Liver (tissue), 9 donors: ENCODE measurements around the gene P2RY12. TPM values are rescaled to one million over a fixed set of nuclear protein-coding genes. Genes with fewer than 3 reads are reported as not detected.

Source experiments
- DNase-seq: peaks from one replicate; pipeline ENCODE4 v3.0.0-alpha.2; 2017; ENCODE audit warnings: low spot score
- H3K27ac ChIP-seq, 2 donors: one replicate each; pipeline ENCODE4 v1.7.0; 2013; ENCODE audit warnings: inconsistent platforms in 2 of 2, low read length in 2 of 2, control low read depth in 1 of 2, low read depth in 1 of 2, mild to moderate bottlenecking in 1 of 2
- H3K27me3 ChIP-seq, 4 donors: one replicate each; pipeline versions ENCODE4 v1.6.1 to v1.7.0; 2013; ENCODE audit warnings: low read length in 3 of 4, inconsistent platforms in 1 of 4, mild to moderate bottlenecking in 1 of 4, moderate library complexity in 1 of 4; ENCODE audit not compliant: control insufficient read depth in 4 of 4, insufficient read depth in 4 of 4
- H3K36me3 ChIP-seq, 4 donors: one replicate each; pipeline versions ENCODE4 v1.6.1 to v1.7.0; 2013; ENCODE audit warnings: low read length in 3 of 4, mild to moderate bottlenecking in 3 of 4, low read depth in 1 of 4, moderate library complexity in 1 of 4; ENCODE audit not compliant: control insufficient read depth in 4 of 4, insufficient read depth in 3 of 4
- H3K4me1 ChIP-seq, 4 donors: one replicate each; pipeline versions ENCODE4 v1.6.1 to v1.7.0; 2013; ENCODE audit warnings: low read length in 3 of 4, mild to moderate bottlenecking in 3 of 4, moderate library complexity in 1 of 4; ENCODE audit not compliant: control insufficient read depth in 4 of 4, insufficient read depth in 4 of 4
- H3K4me3 ChIP-seq, 3 donors: one replicate each; pipeline versions ENCODE4 v1.6.1 to v1.7.0; 2013; ENCODE audit warnings: low read length in 3 of 3, control low read depth in 1 of 3, low read depth in 1 of 3, mild to moderate bottlenecking in 1 of 3
- H3K9ac ChIP-seq, 2 donors: one replicate each; pipeline ENCODE4 v1.7.0; 2013; ENCODE audit warnings: low read length in 2 of 2, mild to moderate bottlenecking in 2 of 2, moderate library complexity in 2 of 2, control low read depth in 1 of 2, low read depth in 1 of 2
- H3K9me3 ChIP-seq, 4 donors: one replicate each; pipeline versions ENCODE4 v1.6.1 to v1.7.0; 2013; ENCODE audit warnings: low read length in 3 of 4; ENCODE audit not compliant: control insufficient read depth in 4 of 4
- EGR1 ChIP-seq, 2 donors: IDR thresholded peaks; 2 replicates each; pipeline ENCODE4 v1.6.1; 2016 to 2018; ENCODE audit warnings: antibody characterized with exemption in 2 of 2, low read depth in 2 of 2
- GABPA ChIP-seq, 2 donors: IDR thresholded peaks in 1 of 2; conservative IDR thresholded peaks in 1 of 2; 2 replicates each; pipeline ENCODE4 v1.6.1; 2016; ENCODE audit warnings: antibody characterized with exemption in 2 of 2, mild to moderate bottlenecking in 1 of 2, moderate library complexity in 1 of 2
- JUND ChIP-seq, 2 donors: IDR thresholded peaks; 2 replicates each; pipeline ENCODE4 v1.6.1; 2016; ENCODE audit warnings: antibody characterized with exemption in 2 of 2
- NR2F2 ChIP-seq: IDR thresholded peaks from 2 replicates; pipeline ENCODE4 v1.6.1; 2016; ENCODE audit warnings: antibody characterized with exemption
- RAD21 ChIP-seq, 2 donors: IDR thresholded peaks; 2 replicates each; pipeline ENCODE4 v1.6.1; 2016; ENCODE audit warnings: antibody characterized with exemption in 2 of 2, mild to moderate bottlenecking in 2 of 2
- SP1 ChIP-seq: IDR thresholded peaks from 2 replicates; pipeline ENCODE4 v1.6.1; 2018; ENCODE audit warnings: antibody characterized with exemption, mild to moderate bottlenecking
- TAF1 ChIP-seq: conservative IDR thresholded peaks from 2 replicates; pipeline ENCODE4 v1.6.1; 2016; ENCODE audit warnings: antibody characterized with exemption, mild to moderate bottlenecking
- WGBS: extraction: QIAGEN DNeasy Blood & Tissue Kit; methylation state at CpG from one replicate; pipeline ENCODE4 v1.1.7; 2013; 5-methylcytosine and 5-hydroxymethylcytosine counted together
- polyA plus RNA-seq, 2 donors: library from polyadenylated mRNA; stranded (reverse) in 1 of 2; unstranded in 1 of 2; fragments of 200-250 nt in 1 of 2; fragments of >200 nt in 1 of 2; fragmentation: Nextera tagmentation in 1 of 2; extraction: Ambion mirVana in 1 of 2; gene quantifications; one replicate each; pipeline versions ENCODE4 v1.2.1 to v1.2.3, GENCODE V29; 2013 to 2015
- total RNA-seq, 2 donors: library from RNA; depleted of rRNA; stranded (reverse); fragments of >200 nt; gene quantifications; one replicate each; pipeline ENCODE4 v1.2.3, GENCODE V29; 2014
- TF ChIP-seq, protein P1 (sequence below): IDR thresholded peaks from 2 replicates; pipeline ENCODE4 v1.6.1; 2016; ENCODE audit warnings: antibody characterized with exemption, mild to moderate bottlenecking
- TF ChIP-seq, protein P2 (sequence below): IDR thresholded peaks from 2 replicates; pipeline ENCODE4 v1.6.1; 2016; ENCODE audit warnings: antibody characterized with exemption
- TF ChIP-seq, protein P3 (sequence below): fragments of 150-350 bp; IDR thresholded peaks from 2 replicates; pipeline ENCODE4 v1.5.1; 2017; ENCODE audit warnings: improper control_type of control experiment, low read depth, low read length; ENCODE audit not compliant: missing input control
- TF ChIP-seq, protein P4 (sequence below): IDR thresholded peaks from 2 replicates; pipeline ENCODE4 v1.6.1; 2016; ENCODE audit warnings: antibody characterized with exemption
- donor health status: healthy.
- donor health status: healthy.
- donor health status: healthy.
- donor health status: healthy.
- donor health status: healthy.

Gene P2RY12
- total and polyA plus RNA-seq, 4 donors = 0.43 to 2.8 (median 1.6) TPM

DNA sequence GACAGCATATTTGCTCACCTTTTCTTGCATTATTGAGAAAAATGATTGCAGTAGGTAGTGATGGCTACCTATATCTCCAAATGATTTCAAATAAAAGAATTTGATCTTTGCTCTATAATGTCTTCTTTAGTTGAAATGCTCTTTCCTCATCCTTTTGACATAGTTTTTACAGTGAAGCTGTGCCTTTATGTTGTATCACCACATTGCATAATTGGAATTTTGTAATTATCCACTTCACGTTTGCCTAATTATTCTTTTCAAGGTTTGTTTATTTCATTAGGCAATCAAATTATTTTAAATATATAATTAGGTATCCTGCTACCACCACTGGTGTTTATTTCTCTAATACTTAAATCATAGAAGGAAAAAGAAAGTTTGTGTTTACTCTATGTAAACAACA is 33.9 kb downstream of the P2RY12 start (continued):
- TF ChIP-seq, protein P1, sequence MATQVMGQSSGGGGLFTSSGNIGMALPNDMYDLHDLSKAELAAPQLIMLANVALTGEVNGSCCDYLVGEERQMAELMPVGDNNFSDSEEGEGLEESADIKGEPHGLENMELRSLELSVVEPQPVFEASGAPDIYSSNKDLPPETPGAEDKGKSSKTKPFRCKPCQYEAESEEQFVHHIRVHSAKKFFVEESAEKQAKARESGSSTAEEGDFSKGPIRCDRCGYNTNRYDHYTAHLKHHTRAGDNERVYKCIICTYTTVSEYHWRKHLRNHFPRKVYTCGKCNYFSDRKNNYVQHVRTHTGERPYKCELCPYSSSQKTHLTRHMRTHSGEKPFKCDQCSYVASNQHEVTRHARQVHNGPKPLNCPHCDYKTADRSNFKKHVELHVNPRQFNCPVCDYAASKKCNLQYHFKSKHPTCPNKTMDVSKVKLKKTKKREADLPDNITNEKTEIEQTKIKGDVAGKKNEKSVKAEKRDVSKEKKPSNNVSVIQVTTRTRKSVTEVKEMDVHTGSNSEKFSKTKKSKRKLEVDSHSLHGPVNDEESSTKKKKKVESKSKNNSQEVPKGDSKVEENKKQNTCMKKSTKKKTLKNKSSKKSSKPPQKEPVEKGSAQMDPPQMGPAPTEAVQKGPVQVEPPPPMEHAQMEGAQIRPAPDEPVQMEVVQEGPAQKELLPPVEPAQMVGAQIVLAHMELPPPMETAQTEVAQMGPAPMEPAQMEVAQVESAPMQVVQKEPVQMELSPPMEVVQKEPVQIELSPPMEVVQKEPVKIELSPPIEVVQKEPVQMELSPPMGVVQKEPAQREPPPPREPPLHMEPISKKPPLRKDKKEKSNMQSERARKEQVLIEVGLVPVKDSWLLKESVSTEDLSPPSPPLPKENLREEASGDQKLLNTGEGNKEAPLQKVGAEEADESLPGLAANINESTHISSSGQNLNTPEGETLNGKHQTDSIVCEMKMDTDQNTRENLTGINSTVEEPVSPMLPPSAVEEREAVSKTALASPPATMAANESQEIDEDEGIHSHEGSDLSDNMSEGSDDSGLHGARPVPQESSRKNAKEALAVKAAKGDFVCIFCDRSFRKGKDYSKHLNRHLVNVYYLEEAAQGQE = no peak
- TF ChIP-seq EGR1 (IDR thresholded peaks at IDR 0.05; ENCODE audit: low read depth in 2 of 2) (no peak), TAF1 (no peak), JUND (IDR thresholded peaks at IDR 0.05) (no peak), RAD21 (IDR thresholded peaks at IDR 0.05) (no peak)
- TF ChIP-seq, protein P2, sequence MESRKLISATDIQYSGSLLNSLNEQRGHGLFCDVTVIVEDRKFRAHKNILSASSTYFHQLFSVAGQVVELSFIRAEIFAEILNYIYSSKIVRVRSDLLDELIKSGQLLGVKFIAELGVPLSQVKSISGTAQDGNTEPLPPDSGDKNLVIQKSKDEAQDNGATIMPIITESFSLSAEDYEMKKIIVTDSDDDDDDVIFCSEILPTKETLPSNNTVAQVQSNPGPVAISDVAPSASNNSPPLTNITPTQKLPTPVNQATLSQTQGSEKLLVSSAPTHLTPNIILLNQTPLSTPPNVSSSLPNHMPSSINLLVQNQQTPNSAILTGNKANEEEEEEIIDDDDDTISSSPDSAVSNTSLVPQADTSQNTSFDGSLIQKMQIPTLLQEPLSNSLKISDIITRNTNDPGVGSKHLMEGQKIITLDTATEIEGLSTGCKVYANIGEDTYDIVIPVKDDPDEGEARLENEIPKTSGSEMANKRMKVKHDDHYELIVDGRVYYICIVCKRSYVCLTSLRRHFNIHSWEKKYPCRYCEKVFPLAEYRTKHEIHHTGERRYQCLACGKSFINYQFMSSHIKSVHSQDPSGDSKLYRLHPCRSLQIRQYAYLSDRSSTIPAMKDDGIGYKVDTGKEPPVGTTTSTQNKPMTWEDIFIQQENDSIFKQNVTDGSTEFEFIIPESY = no peak

DNA sequence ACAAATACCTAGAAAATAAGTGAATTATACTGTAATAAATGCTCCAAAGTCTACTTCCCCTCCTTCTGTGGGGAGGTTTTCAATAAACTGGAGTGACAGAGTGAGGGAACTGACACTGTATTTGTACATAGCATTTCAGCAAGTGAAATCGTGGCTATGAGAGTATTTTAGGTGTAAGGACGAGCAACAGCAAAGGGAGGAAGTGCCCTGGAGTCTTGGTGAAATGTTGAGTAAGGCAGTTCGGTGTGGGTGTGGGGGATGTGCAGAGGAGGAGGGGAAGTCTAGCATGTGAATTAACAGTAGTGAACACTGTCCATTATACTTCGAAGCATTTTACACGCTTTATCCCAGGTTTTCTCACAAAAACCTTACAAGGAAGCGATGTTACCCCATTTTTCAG is 37.1 kb downstream of the P2RY12 start:
- Histone ChIP-seq H3K9me3 (no peaks in the 10 kb centered on the region), H3K27me3 (no peaks in the 10 kb centered on the region), H3K4me1 (no peaks in the 10 kb centered on the region), H3K9ac (no peak overlapping the region), H3K36me3 (no peaks in the 10 kb centered on the region), H3K4me3 (no peak overlapping the region), H3K27ac (no peak overlapping the region)
- no peak for DNase-seq
- WGBS = 79% methylated on average over 6 of the region's 6 CpGs
- TF ChIP-seq GABPA (IDR thresholded peaks at IDR 0.05 in 1 of 2, conservative IDR thresholded peaks at IDR 0.05 in 1 of 2) (no peak), TAF1 (no peak), SP1 (no peak), NR2F2 (no peak)
- TF ChIP-seq, protein P3, sequence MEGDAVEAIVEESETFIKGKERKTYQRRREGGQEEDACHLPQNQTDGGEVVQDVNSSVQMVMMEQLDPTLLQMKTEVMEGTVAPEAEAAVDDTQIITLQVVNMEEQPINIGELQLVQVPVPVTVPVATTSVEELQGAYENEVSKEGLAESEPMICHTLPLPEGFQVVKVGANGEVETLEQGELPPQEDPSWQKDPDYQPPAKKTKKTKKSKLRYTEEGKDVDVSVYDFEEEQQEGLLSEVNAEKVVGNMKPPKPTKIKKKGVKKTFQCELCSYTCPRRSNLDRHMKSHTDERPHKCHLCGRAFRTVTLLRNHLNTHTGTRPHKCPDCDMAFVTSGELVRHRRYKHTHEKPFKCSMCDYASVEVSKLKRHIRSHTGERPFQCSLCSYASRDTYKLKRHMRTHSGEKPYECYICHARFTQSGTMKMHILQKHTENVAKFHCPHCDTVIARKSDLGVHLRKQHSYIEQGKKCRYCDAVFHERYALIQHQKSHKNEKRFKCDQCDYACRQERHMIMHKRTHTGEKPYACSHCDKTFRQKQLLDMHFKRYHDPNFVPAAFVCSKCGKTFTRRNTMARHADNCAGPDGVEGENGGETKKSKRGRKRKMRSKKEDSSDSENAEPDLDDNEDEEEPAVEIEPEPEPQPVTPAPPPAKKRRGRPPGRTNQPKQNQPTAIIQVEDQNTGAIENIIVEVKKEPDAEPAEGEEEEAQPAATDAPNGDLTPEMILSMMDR = no peak
- TF ChIP-seq, protein P2 = no peak
- TF ChIP-seq, protein P4, sequence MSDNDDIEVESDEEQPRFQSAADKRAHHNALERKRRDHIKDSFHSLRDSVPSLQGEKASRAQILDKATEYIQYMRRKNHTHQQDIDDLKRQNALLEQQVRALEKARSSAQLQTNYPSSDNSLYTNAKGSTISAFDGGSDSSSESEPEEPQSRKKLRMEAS = no peak
